ENCODE data around the gene FRMD4B.

DNA sequence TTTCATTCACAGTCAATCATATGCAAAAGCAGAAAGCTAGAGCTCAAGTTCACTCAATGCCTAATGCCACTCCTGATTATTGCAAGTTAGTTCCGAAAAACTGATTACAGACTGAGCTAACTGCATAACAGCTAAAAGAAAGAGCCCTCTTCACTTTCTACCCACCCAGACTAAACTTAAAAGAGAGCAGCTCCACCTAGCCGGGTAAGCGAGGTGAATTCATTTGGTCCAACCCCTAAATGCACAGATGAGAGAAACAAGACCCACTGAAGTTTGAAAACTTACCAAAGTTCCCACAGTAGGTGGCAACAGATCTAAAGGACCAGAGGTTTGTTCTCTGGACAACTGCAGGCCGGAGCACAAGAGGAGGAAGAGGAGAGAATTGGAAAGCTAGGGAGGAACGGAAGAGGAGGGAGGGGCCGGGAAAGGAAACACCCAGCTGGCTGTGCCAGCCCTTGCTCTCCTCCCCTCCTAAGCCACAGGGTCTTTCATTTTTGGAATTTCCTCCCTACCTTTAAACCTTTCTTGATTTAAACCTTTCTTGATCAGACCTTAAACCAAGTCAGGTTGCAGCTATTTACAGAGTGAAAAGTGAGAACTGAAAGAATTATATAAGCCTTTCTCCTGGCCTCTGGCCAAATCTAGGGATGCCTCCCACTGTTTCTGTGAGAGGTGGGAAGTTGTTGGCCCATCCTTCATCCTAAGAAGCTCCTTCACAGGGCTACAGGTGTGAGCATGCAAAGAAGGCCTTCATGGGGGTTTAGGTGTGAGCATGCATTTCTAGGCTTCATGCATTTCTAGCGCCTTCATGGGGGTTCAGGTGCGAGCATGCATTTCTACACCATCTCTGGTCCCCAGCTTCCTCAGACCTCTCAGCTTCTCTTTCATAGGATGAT is 148.8 kb downstream of the FRMD4B start:
- TF ChIP-seq, protein P1, sequence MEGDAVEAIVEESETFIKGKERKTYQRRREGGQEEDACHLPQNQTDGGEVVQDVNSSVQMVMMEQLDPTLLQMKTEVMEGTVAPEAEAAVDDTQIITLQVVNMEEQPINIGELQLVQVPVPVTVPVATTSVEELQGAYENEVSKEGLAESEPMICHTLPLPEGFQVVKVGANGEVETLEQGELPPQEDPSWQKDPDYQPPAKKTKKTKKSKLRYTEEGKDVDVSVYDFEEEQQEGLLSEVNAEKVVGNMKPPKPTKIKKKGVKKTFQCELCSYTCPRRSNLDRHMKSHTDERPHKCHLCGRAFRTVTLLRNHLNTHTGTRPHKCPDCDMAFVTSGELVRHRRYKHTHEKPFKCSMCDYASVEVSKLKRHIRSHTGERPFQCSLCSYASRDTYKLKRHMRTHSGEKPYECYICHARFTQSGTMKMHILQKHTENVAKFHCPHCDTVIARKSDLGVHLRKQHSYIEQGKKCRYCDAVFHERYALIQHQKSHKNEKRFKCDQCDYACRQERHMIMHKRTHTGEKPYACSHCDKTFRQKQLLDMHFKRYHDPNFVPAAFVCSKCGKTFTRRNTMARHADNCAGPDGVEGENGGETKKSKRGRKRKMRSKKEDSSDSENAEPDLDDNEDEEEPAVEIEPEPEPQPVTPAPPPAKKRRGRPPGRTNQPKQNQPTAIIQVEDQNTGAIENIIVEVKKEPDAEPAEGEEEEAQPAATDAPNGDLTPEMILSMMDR (IDR thresholded peaks at IDR 0.05) = no peak
- no peak for TF ChIP-seq EZH2 (IDR thresholded peaks at IDR 0.05)

Measured in neural progenitor cell (in vitro differentiated cells).